ENCODE measurements around the gene PSD4.

The PSD4 gene

DNA sequence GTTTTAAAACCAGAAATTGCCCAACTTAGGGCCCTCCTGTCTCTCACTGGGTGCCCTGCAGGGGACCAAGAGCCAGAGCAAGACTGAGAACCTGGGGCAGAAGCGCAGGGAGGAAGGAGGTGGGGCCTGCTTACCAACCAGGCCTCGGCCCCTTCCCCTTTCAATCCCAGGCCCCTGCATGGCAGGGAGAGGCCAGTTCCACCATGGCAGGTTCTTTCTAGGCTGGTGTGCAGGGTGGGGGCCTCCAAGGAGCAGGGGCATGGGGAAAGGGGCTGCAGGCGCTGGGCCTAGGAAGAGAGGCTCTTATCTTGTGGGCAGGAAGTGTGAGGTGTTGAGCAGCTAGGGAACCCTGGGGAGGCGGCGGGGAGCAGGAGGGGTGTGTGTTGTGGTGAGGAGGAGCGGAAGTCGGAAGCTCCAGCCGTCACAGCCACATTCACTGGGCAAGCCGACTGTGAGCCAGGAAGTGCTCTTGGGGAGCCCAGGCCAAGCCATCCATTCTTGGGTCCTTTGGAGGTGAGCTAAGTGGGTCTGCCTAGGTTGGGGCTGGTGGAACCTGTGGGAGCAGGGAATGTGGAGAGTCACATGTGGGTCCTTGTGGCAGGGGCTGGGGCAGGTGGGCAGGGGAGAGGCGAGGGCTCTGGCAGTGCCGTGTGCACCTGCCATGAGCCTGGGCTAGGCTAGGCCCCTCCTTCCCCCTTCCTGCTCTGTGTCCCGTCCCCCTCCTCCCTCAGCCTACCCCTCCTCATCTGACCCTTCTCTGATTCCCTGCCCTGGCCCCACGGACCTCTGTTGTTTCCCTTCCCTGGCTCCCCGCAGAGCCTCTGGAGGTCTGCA lies at the start of gene PSD4:
TSS of gene PSD4 (plus strand) at position 430 of the 834 bp plus-strand sequence. CDS start 8,486 bp downstream, outside the sequence.
- DNase-seq = peak; percentile 83

DNA sequence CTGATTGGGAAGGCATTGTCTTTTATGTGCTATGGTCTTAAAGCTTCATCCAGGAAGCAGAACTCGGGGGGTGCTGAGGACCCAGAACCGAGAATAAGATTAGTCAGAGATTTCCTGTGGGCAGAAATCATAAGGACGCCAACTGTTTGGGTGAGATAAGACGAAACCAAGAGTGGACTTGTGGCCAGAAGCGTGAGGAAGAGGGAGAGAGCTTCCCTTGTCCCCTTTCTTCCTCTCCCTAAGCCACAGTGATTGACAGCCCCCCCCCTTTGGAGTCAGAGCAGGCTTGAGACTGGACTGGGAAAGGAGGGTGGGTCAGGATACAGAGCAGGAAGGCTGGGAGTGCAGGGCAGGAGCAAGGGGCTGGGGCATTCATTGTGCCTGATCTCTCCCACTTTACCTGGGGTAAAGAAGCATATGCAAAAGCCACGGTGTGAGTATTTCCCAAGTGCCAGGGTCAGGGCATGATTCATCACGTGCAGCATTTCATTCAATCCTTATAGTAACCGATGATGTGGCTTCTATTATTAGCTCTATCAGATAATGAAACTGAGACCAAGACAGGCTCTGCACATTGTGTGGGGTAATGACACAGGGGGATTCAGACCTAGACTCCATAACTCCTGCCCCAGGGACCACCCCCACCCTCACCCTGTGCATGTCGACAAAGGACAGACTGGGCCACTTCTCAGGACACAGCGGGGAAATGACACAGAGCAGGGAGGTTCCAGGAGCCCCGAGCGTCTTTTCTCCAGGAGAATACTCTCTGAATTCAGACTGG lies 49.4 kb upstream of the PSD4 start:
- DNase-seq = no peak

DNA sequence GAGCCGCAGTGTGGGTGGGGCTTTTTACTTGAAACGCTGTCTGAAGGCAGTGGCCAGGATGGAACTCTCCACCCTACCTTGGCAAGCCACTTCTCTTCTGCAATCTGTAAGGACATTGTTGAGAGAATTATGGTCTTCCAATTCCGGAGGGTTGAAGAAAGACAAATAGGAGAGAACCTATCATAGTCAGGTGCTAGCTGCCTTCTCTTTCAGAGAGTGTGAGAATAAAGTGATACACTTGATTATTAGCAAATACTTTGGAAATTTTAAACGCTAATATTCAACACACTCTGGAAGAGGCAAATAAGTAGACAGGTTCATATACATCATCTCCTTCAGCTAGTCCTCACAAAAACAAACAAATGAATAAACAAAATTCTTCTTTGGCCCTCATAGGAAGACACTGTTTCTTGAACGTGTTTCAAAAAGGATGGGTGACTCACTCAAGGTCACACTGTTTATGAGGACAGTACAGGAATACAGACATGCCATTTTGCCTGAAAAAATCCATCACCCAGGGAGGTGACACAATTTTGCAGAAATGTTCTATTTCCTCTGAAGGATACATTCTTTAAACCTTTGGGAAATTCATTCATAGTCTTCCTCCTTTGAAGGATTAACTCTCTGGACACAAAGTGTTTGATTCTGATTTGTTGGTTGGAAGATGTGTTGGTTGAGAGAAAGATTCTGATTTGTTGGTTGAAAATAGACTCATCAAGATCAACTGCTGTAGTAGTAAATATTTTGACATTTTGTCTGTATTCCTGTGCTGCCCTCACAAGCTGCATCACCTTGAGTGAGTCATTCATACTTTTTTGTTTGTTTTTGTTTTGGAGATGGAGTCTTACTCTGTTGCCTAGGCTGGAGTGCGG lies 48.6 kb upstream of the PSD4 start:
- DNase-seq = no peak

DNA sequence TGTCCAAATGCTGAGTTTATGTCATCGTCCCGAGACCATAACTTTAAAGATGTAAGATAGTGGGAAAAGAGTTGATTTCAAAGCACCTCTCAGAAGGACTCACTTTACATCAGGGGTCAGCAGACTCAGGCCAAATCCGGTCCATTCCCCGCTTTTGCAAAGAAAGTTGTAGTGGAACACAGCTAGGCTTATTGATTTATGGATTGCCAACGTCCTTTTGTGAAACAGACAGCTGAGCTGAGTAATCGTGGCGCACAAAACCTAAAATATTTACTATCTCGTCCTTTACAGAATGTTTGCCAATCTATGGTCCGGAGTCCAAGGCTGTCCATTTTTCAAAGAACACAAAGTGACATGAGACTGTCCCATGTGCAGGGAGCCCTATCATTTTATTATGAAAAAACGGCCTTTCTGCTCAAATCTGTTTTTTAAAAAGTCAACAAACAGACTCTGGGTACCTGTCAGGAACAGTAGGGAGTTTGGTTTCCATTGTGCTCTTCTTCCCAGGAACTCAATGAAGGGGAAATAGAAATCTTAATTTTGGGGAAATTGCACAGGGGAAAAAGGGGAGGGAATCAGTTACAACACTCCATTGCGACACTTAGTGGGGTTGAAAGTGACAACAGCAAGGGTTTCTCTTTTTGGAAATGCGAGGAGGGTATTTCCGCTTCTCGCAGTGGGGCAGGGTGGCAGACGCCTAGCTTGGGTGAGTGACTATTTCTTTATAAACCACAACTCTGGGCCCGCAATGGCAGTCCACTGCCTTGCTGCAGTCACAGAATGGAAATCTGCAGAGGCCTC lies 46.7 kb upstream of the PSD4 start, which contains the start of gene IL1RN:
TSS of gene IL1RN (plus strand) at position 754 of the 801 bp plus-strand sequence. CDS start at position 781, 27 bp downstream.
- DNase-seq = no peak

DNA sequence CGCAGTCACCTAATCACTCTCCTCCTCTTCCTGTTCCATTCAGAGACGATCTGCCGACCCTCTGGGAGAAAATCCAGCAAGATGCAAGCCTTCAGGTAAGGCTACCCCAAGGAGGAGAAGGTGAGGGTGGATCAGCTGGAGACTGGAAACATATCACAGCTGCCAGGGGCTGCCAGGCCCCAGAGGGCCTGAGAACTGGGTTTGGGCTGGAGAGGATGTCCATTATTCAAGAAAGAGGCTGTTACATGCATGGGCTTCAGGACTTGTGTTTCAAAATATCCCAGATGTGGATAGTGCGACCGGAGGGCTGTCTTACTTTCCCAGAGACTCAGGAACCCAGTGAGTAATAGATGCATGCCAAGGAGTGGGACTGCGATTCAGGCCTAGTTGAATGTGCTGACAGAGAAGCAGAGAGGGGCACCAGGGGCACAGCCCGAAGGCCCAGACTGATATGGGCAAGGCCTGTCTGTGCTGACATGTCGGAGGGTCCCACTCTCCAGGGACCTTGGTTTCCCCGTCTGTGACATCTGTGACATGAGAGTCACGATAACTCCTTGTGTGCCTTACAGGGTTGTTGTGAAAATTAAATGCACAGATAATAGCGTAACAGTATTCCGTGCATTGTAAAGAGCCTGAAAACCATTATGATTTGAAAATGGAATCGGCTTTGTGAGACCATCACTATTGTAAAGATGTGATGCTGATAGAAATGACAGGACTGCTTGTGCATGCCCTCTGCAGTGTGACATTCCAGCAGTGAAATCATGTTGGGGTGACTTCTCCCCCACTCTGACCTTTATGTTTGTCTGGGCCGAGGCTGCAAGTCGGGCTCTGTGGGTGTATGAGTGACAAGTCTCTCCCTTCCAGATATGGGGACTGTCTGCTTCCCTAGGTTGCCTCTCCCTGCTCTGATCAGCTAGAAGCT lies 45.9 kb upstream of the PSD4 start:
- no peak for DNase-seq

DNA sequence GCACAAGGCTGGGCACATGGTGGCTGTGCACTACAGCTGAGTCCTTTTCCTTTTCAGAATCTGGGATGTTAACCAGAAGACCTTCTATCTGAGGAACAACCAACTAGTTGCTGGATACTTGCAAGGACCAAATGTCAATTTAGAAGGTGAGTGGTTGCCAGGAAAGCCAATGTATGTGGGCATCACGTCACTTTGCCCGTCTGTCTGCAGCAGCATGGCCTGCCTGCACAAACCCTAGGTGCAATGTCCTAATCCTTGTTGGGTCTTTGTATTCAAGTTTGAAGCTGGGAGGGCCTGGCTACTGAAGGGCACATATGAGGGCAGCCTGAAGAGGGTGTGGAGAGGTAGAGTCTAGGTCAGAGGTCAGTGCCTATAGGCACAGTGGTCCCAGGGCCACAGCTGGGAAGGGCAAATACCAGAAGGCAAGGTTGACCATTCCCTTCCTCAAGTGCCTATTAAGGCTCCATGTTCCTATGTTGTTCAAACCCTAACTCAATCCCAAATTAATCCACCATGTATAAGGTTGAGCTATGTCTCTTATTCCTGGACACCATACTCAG lies 44.2 kb upstream of the PSD4 start:
- DNase-seq = no peak

DNA sequence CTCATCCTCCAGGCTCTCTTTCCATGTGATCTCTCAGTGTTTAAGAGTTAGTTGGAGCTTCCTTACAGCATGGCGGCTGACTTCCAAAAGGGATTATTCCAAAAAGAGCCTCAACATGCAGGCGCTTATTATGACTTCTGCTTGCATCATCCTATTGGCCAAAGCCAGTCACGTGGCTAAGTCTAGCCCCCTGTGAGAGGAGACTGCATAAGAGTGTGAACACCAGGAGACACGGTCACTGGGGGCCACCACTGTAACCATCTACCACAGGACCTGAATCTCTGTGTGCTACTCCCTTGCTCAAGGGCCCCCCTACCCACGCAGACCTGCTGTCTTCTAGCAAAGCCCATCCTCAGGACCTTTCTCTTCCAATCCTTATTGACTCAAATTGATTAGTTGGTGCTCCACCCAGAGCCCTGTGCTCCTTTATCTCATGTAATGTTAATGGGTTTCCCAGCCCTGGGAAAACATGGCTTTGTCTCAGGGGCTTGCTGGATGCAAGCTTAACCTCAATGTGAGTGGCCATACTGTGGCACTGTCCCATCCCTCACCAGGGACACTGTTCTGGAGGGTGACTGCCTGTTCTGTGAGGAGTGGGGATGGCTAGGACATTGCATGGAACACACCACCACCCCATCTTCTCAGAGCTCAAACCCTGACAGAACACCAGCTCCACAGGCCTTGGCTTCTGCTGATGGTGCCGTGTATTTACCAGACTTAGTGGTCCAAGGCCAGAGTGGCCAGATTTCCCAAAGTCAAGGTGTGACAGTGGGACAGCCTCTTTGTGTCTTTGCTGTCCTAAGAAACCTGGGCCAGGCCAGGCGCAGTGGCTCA lies 42.2 kb upstream of the PSD4 start:
- no peak for DNase-seq

DNA sequence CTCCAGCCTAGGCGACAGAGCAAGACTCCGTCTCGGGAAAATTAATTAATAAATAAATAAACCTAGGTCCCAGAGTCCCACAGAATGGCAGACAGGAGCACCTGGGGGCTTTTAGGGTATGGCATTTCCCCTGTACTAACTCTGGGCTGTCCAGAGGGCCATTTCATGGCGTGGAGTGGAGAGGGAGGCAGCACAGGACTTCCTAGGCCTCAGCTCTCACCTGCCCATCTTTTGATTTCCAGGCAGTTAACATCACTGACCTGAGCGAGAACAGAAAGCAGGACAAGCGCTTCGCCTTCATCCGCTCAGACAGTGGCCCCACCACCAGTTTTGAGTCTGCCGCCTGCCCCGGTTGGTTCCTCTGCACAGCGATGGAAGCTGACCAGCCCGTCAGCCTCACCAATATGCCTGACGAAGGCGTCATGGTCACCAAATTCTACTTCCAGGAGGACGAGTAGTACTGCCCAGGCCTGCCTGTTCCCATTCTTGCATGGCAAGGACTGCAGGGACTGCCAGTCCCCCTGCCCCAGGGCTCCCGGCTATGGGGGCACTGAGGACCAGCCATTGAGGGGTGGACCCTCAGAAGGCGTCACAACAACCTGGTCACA lies 41.3 kb upstream of the PSD4 start:
- DNase-seq = no peak

DNA sequence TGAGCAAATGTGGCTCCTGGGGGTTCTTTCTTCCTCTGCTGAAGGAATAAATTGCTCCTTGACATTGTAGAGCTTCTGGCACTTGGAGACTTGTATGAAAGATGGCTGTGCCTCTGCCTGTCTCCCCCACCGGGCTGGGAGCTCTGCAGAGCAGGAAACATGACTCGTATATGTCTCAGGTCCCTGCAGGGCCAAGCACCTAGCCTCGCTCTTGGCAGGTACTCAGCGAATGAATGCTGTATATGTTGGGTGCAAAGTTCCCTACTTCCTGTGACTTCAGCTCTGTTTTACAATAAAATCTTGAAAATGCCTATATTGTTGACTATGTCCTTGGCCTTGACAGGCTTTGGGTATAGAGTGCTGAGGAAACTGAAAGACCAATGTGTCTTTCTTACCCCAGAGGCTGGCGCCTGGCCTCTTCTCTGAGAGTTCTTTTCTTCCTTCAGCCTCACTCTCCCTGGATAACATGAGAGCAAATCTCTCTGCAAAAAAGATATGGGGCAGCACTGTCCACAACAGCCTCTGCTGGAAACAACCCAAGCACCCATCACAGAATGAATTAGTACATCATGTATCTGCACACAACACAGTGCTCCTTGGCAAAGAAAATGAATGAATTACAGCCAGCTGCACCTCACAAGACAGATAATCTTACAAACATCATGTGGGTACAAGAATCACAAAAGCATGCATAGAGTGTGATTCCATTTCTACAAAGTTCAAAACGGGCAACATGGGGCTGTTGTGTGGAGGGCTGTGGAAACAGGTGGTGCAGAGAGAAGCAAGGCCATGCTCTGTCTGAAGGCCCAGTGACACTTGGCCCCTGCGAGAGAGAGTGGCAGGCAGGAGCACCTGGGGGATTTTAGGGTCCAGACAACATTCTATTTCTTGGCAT lies 39.8 kb upstream of the PSD4 start:
- no peak for DNase-seq

DNA sequence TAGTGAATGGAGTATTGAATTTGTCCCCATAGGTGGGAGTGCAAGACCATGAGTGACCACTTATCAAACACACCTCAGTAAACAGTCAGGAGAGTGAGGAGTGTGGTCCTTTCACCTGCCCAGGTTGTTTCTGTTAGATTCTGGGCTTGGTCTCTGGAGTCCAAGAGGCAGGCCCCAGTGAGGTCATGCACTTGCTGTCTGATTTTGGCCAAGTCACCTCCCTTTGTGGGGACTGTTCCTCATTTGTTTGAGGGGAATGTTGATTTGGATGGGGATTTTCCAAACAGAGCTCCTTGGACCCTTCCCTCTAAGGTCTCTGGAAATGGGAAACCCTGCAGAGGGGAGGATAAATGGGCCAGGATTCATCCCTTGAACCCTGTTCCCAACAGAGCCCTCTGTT lies 39.1 kb upstream of the PSD4 start:
- DNase-seq = no peak

DNA sequence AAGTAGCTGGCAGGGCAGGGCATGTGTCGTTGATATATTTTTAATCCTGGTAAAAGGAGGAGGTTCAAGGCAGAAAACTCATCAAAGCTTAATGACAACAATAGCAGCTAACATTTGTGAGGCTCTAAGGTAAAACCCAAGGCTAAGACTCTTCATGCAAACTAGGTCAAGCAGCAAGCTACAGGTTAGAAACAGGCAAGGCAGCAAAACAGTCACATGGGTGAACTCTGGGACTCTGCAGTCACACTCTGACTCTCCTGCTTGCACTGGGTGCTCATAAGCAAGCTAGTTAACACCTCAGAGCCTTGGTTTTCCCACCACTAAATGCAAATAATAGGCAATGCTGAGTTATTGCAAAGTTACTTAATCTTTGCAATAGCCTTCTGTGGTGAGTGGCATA lies 38.5 kb upstream of the PSD4 start:
- DNase-seq = no peak

DNA sequence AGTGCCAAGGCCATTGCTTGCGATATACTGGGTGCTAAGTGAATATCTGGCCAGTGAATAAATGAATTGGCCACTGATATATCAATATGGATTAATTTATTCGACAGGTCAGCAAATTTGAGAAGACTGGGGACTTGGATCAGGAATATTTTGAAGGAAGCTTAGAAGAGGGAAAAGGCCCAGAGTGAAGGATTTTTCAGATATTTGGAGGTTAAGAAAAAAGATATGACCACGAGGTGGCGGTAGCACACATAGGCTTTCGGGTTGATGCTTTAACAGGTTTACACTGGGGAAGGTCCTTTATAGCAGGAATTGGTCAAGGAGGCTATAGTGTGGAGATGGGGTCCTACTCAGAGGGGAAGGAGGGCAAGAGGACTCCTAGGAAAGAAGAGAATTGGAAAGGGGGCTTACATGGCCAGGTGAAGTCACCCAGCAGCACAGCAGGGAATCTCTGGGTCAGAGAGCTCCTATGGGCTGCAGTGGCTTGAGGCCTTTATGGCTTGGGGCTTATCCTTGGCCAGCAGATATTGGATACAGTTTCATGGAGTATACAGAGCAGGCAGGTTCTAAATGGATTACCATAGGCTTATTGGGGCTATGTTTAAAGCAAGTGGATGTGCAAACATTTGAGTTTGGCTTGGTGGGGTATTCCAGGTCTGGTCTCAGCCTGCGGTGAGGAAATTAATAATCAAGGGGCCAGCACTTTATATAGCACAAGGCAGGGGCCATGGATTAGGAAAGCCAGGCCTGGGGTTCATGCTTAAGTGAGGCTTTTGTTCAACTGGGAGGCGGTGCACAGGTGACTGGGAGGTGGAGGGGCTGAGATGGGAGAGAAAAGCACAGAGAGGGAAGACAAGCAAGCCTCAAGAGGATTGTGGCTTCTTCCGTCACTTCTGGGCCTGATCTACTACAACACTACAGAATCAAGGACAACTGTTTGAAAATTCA lies 36.7 kb upstream of the PSD4 start:
- DNase-seq = no peak

DNA sequence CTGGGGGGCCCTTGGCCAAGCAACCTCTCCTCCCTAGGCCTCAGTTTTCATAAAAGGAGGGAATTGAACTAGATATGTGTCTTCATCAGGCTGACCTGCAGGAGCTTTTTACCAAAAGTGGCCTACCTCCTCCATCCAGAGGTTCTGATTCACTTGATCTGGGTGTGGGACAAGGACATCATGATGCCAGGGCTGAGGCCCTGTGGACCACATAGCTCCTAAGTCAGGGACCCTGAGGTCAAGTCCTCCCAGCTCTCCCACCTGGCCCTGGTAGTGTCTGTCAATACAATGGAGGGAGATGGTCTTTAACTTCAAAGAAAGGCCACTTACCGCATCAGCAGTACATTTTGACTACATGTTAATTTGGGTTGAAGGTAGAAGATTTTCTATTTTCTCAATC lies 35.9 kb upstream of the PSD4 start:
- no peak for DNase-seq

DNA sequence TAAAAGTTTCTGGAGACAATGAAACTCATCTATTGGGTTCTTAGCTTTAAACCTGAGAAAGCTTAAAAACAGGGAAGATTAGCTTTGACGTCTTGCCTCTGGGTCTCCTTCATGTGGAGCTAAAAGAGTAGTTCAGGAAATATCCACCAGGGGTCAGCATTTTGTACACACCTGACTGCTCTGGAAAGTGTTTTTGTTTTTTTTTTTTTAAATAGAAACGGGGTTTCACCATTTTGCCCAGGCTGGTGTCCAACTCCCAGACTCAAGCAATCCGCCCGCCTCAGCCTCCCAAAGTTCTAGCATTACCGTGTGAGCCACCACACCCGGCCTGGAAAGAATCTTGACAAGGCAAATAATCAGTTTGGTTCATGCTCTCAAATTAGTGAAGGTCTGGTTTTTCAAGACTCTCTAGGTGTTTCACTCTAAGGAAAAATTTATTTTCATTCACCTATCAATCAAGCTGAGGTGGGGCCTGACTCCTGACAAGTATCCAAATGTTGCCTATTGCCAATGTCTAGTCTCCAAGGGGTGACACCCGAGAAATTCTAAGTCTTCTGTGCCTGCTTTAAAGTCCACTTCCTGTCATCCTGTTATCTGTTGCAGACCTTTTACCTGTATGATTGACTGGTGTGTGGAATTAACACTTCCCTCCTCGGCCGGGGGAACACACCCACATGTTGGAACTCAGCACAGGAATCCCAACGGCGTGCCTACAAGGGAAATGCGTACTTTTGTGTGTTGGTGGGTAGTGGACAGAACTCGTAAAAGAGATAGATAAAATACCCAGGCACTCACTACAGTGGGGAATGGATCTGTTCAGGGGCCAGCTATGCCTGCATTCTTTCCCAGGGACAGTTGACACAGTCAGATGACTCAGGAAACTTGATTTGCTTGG lies 35.1 kb upstream of the PSD4 start:
- DNase-seq = no peak

DNA sequence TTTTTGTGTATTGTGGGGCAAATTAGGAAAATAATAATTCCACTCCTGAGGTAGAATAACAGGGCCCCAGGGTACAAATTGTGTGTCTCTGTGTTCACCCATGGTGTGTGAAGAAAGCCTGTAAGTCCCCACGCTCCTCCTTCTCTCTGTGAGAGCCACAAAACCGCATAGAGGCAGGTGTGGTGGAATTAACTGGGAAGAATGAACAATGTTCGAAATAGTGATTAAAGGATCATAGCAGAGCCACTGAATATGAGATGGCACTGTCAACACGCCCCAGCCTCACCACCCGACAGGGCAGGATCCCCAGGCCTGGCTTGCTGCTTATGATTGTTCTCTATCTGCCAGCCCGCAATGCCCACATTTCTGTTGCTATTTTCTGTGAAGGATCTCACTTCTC lies 32.3 kb upstream of the PSD4 start:
- no peak for DNase-seq

DNA sequence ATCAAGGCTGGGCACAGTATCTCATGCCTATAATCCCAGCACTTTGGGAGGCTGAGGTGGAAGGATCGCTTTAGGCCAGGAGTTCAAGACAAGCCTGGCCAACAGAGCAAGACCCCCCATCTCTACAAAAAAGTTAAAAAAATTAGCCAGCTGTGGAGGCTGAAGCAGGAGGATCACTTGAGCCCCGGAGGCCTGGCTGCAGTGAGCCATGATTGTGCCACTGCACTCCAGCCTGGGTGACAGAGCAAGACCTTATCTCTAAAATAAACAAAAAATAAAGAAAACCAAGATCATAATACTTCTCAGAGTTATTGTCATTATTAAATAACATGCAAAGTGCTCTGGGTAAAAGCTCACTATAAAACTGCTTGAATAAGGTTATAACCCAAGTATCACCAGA lies 31.5 kb upstream of the PSD4 start:
- no peak for DNase-seq

Measured in stimulated activated naive CD4-positive, alpha-beta T cell treated with Interleukin-2 at 50 U/mL for 16 hours (primary cell).